SKM-1 (cell line): ENCODE data around the gene DLG2.

Experiments
- DNase-seq: peaks from one replicate; lab custom pipeline; 2025; ENCODE audit not compliant: unreplicated experiment; lab: John Stamatoyannopoulos, UW

DLG2 gene

DNA sequence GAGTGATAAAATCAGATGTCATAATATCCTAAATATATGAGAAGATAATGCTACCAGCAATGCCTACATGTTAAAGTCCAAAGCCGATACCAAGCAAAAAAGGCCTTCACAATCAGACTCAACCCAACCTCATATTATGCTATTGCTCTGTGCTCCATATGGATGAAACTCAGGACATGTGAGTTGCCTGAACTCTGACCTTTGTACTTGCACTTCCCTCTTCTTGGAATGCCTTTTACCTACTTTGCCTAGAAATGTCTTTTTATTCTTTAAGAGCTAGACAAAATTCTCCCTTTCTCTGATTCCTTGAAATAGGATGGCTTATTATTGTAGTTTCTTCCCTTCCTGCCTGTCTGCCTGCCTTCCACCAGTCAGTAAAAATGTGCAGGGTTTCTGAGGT is 1386.3 kb downstream of the DLG2 start:
- no peak for DNase-seq

DNA sequence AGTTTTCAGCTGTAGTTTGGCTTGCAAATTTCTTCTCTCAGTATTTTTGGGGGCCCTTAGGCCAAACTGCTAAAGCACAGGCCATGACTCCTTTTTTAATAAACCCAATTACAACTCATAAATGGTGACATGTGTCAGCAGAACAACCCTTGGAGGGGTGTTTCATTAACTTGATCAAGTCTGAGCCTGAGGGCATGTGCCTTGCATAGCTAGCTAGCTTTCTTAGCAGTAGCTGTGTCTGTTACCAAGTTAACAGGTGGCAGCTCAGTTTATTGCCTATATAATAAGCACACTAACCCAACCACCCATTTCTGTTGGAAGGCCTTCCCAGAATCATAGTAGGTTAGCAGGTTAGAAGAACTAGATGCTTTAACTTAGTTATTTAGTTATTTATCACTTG is 1390.7 kb downstream of the DLG2 start:
- DNase-seq: no peak

DNA sequence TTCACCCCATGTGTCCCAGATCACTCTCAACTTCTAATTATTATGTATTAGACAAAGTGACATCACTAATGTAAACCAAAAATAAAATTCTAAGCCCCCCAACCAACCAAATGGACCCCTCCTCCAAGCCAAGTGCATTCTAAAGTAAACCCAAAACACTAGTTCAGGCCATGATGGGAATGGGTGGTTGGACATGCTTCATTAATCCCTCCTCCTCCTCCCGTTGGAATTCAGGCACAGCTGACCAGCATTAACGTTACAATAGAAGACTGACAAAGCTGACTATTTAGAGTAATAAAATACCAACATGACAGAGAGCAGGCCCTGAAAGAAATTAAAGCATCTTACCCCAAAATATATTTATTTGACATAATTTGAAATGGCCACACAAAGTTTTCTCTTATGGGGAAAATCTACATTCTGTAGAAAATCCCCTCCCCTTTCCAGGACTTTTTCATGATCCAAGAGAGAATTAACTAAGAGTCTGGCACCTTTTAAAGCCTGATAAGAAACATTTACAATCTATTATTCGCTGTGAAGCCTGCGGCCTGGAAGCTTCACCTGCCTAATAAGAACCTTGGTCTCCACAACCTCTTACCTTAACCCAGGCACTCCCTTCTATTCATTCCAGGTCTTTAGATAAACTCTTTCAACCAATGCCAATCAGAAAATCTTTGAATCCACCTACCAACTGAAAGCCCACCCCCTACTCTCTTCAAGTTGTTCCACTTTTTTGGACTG is 1392.5 kb downstream of the DLG2 start:
- no peak for DNase-seq

DNA sequence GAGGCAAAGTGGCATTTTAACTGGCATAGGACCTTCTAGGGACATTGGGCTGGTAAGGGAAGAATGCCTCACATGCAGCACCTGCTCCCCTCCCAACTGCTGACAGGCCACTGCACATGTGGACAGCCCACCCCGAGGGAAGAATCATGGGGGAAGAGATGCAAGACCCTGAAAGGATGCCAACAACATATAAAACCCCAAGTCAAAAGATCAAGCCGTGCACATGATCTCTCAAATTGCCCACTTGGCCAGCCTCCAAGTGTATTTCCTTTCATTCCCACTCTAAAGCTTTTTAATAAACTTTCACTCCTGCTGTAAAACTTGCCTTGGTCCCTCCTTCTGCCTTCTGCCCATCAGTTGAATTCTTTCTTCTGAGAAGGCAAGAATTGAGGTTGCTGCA is 1393.1 kb downstream of the DLG2 start:
- no peak for DNase-seq

DNA sequence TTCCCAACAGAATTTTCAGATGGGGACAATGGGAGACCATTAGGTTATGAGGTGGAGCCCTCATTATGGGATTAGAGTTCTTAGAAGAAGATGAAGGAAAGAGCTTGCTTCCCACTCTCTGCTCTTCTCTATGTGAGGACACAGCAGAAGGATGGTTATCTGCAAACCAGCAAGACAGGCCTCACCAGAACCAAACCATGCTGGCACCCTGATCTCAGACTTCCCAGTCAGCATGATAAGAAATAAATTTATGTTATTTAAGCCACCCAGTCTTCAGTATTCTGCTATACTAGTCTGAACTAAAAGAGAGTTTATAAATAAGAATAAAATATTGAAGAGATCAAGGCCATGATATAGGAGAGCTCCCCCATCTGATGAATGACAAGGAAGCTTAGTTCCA is 1394.6 kb downstream of the DLG2 start:
- DNase-seq: no peak

DNA sequence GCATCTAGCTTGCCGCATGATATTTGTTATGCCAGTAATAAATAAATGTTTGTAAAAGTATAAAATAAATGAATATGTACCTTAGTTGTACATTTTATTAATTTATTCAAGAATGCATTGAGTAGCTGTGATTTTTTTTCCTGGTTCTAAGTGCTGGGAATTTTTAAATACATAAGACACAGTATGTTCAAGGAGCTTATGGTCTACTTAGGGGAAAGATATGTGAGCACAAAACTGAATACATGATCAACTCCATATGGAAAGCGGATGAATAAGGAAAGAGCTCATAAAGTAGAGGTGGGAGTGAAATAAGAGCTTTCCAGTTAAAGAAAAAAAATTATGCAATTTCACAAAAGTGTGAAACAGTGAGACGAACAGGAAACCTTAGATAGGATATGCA is 1396.7 kb downstream of the DLG2 start:
- DNase-seq: no peak

DNA sequence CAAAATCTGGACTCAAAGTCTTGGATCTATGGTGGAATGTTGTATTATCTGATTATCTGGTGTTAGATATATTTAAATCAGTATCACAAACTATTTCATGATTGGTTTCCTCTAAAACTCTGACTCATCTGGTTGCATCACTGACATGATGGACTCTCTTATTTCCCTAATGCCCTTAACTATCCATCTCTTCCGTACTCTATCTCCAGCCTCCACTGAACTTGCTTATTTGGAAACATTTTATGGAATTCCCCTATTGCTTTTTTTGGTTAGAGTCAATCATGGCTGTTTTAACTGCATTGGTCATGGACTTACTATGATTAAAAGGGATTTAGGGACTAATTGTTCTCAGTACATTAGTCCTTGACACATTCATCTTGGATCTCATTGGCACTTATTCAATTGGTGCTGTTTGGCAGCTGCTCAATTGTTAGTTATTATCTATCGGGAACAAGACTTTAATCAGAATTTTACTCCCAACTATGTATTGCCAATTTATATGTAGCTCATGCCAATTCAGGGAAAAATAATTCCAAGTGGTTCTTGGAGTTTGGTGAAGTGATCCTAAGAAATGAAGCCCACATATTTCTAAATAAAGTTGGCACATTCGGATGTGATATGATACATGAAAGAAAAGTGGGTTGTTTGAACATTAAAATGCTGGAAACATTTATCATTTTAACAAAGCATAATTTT is 1399.0 kb downstream of the DLG2 start:
- DNase-seq: no peak

DNA sequence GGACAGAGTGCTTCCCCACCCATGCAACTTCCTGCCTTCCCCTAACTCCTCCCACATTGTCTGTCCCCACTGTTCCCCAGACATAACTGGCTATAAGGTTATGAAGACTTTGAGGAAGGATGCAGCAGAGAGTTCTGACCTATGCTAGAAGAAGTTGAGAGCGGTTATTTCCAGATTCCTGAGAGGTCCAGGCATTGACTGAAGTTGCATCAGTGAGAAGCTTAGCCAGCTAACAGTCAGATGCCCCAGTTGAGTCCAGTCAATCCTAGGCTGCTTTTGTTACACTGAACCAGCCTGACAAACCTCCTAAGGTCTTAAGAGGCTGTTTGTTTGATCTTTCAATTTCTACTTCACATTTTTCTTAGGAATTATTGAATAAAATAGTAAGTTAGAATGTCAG is 1403.1 kb downstream of the DLG2 start:
- no peak for DNase-seq

DNA sequence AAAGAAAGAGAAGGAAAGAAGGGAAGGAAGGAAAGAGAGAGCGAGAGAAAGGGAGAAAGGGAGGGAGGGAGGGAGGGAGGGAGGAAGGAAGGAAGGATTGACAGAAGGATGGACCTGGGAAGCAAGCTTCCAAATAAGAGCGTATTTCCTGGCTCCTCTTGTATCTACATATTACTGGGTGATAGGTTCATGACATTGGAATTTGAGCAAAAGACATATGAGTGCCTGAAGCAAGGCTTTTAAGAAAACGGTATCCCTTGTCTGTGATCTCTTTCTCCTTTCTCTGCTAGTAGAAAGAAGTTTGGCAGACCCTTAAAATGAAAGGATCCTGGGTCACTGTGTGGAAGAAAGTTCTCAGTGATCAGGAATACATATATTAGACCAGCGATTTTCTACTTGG is 1408.8 kb downstream of the DLG2 start:
- no peak for DNase-seq

DNA sequence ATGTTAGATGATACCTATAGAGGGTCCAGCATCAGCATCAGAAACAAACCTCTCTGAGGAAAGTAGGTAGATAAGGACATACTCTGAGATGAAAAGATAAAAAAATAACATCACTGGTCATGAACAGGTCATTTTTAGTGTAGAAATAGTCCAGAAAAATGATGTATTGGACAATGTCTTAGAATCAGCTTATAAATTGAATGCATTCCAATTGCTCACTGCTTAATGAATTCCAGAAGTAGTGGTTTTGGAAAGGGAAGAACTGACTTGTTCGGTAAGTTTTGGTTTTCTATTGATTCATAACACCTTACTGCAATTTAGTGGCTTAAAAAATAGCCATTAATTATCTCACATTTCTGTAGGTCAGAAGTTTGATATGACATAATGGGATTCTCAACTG is 1411.5 kb downstream of the DLG2 start:
- DNase-seq: no peak

DNA sequence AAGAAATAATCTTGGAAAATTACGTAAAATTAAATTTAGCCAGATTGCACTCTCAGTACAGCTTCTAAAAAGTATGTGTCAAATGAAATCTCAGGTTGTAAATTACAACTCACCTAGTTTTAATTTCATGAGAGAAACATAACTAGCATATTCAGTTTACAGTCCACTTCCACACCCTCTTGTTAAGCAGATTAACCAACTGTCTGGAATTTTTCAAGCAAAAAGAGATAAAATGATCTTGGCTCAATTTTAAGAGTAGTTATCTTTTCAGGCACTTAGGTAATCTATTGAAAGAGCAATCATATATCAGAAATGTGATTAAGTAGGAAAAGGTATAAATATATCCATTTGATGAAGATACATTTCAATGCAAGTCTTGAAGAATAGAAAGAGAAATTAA is 1412.6 kb downstream of the DLG2 start:
- DNase-seq: no peak

DNA sequence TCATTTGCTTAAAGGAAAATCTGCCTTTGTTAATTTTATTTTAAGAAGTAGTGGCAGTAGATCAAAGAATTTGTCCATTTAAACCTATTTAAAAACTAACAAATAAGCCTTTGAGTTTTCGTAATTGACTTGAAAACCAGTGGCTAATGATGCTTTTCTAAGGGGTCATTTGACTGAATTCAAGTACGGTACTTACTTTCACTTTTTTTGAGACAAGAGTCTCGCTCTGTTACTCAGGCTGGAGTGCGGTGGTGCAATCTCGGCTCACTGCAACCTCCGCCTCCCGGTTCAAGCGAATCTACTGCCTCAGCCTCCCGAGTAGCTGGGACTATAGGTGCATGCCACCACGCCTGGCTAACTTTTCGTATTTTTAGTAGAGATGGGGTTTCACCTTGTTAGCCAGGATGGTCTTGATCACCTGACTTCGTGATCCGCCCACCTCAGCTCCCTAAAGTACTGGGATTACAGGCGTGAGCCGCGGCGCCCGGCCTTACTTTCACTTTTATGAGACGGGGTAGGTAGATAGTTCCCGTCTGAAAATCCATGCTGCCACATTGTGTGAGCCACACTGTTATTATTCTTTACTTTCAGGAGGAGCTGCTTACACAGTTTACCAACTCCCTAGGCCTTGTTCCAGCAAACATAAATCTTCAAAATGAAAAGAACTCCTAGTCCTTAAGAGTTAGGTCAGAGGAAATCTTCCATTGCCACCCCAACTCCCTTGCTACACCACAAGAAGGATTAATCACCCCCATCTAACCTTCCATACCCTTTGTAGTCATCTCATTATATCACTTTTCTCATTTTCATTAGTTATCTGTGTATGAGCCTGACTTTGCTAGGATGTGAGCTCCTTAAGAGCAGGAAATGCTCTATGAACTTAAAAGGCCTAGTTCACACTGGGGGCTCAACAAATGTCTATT is 1414.4 kb downstream of the DLG2 start:
- DNase-seq: no peak

DNA sequence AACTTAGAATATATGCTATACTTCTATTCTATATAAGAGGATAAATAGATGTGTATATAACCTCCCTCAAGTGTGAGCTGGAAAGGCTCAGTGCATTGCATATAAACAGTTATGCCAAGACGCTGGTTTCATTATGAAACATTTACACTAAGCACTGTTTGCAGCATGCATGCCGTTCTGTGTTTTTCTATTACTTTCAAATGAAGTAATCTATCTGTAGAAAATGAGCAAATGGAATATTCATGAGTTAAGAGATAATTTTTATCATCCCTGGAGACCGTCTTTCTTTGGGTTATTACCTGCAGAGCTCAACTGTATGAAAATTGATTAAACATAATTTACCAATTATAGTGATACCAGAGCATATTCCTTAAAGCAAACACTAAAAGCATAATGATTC is 1415.2 kb downstream of the DLG2 start:
- no peak for DNase-seq

DNA sequence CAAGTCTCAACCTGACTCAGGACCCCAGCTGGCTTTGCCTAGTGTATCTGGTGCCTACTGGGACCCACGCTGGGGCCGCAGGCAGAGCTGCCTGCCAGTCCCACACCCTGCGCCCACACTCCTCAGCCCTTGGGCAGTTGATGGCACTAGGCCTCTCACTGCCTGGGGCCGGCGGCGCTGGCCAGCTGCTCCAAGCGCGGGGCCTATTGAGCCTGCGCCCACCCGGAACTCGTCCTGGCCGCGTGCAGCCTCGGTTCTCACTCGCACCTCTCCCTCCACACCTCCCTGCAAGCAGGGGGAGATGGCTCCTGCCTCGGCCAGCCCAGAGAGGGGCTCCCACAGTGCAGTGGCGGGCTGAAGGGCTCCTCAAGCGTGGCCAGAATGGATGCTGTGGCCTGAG is 1432.4 kb downstream of the DLG2 start:
- DNase-seq: no peak

DNA sequence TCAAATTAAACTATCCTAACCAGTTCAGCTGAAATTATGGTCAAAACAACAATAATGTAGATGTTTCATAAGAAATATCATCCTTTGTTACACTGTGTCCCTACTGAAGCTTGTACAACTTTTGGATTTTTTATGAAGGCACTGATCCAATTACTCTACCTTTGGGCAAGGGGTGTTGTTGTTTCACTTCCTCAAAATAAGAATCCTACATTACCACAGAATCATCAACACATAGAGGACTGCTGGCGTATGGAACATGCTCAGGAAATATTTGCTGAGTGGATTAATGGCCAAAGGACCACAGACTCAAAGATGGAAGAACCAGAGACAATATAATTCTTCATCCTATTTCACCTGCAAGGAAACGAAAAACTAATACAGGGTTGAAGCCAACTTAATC is 1433.4 kb downstream of the DLG2 start:
- no peak for DNase-seq

DNA sequence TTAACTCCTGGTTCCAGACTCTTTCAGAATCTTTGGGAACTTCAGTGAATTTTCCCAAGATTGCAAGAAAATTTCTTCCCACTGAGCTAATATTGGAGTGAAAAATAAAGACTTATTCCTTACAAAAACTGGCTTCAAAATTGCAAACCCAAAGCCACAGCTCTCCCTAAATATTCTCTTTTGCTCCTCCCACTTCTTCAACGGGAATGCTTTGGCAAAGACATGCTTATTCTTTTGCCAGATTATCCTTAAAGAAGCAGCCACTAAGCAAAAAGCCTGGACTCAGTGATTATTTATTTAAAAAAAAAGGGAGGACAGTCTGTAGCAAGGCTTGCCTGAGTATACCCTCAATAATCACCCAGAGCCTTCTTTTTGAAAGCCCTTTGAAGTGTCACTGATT is 1438.6 kb downstream of the DLG2 start:
- DNase-seq: no peak

DNA sequence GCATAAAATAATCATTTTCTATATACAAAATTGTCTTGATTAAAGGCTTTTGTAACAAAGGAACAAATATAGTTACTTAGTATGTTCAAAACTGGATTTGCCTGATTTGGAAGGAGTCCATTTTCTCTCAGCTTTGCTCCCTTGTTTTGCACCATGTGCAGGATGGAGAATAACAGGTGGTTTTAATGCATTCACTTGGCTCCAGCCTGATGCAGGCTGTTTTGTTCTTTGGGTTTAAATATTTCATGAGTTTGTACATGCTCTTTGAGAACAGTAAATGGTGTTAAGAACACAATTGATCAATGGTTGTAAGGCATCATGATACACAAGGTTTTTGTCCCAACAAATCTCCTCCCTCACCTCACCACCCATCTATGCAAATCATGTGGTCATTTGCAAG is 1454.1 kb downstream of the DLG2 start:
- DNase-seq: no peak

DNA sequence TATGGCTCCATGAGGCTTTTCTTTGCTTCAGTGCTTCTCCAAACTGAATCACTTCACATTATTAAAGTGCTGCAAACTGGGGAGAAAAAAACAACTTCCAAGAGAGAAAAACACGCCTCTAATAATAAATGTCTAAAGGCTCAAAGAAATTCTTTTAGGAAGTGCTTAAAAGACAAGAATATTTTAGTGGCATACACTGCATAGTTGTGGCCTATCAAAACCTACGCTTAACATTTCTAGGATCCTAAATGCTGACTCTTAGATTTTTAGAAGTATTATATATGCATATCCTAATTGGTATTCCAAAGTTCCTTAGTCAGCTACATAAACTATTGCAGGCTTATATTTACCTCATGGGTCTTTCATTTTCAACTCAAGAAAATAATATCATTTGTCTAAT is 1462.0 kb downstream of the DLG2 start:
- DNase-seq: no peak

DNA sequence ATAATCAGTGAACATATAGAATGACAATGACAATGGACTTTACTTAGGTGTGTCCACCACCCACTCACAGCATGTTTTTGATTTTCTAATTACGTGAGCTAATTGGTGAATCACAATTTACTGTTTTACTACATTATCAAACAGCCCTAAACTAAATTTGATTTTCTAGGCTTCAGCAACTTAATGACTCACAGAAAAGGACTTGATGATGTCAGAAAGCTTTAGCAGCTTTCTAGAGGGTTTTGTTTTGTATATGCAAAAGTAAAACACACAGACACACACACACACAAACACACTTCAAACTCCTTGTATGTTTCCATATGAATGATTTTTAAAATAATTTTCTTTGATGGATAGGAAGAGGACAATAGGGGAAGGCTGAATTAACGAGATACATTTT is 1462.4 kb downstream of the DLG2 start:
- no peak for DNase-seq

DNA sequence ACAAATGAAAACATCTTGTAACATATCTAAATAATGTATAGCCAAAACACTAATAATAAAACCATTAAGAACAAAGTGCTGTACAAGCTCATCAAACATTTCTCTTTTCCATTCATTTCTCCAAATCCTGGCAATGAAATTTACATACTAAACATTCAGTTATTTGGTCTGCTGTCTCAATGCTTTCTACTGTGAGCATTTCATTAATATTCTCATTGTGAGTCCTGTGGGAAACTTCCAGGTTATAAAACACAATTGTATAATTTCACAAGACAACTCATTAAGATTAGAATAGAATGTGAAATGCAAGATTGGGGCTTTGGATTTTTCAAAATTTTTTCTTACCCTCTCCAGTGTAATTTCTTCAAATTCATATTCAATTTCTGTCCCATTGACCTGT is 1464.0 kb downstream of the DLG2 start:
- DNase-seq: no peak

DNA sequence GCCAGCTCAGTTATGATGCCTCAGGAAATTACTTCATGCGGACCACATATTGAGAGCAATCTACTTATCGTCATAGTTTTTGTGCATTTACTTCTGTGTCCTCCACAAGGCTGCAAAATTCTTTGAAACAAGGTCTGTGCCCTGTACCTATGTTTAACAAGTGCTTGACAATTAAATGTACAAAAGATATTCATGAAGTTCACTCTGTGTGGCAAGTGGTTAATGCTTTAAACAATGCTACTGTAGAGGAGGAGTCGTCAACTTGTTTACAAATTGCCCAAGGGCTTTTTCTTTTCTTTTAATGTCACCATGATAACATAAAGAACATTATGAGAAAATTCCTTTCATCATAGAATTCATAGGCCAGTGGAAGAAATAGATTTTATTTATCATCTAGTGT is 1469.5 kb downstream of the DLG2 start:
- DNase-seq: no peak

DNA sequence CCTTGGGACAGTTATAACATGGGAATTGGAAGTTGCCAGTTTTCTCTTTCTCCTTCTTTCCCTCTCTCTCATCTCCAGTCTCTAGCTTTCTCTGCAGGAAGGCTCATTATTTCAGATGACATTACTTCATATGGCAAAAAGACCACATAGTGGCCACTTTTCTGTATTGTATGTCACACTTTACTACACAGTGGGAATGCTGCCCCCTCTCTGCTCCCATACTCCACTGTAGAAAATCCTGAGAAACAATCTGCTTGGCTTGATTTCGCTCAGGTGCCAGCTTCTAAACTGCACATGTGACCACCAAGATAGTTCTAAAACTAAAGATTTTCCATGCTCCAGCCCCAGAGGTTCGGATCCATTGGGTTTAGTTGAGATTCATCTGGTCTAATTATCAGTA is 1480.3 kb downstream of the DLG2 start:
- DNase-seq: no peak
